Cortex of kidney (tissue), 1 donor: ENCODE measurements around the gene EGFLAM.

Experiments used
- DNase-seq: peaks from one replicate; lab custom pipeline; 2025; lab: John Stamatoyannopoulos, UW

Gene EGFLAM

GRCh38 chr5:38448568-38449350, 190.4 kb downstream of the EGFLAM start:
- DNase-seq: no peak

- DNase-seq: no peak
These were observed 192.3 kb downstream of the EGFLAM start for GRCh38 chr5:38450627-38451026.

- DNase-seq: no peak
These were observed 192.8 kb downstream of the EGFLAM start for GRCh38 chr5:38451074-38451725.

GRCh38 chr5:38452201-38452600, 193.8 kb downstream of the EGFLAM start:
- DNase-seq: no peak

- no peak for DNase-seq
These were observed 195.1 kb downstream of the EGFLAM start for GRCh38 chr5:38453506-38453905.

GRCh38 chr5:38453921-38454320, 195.6 kb downstream of the EGFLAM start:
- DNase-seq: no peak

GRCh38 chr5:38455796-38456330, 197.5 kb downstream of the EGFLAM start:
- DNase-seq: no peak

- no peak for DNase-seq
These were observed 198.5 kb downstream of the EGFLAM start for GRCh38 chr5:38456657-38457399.

GRCh38 chr5:38458174-38458573, 199.8 kb downstream of the EGFLAM start:
- DNase-seq: no peak

- no peak for DNase-seq
These were observed 204.7 kb downstream of the EGFLAM start for GRCh38 chr5:38462976-38463633.

GRCh38 chr5:38463634-38464521, 205.5 kb downstream of the EGFLAM start:
- DNase-seq: no peak

GRCh38 chr5:38465061-38465460, 206.7 kb downstream of the EGFLAM start:
- DNase-seq: no peak

GRCh38 chr5:38465702-38466423, 207.5 kb downstream of the EGFLAM start:
- no peak for DNase-seq

- DNase-seq: no peak
These were observed 208.2 kb downstream of the EGFLAM start for GRCh38 chr5:38466424-38467189.

GRCh38 chr5:38467353-38468040, 209.1 kb downstream of the EGFLAM start:
- DNase-seq: no peak

- no peak for DNase-seq
These were observed 209.9 kb downstream of the EGFLAM start for GRCh38 chr5:38468202-38468673.

- DNase-seq: no peak
These were observed 210.8 kb downstream of the EGFLAM start for GRCh38 chr5:38468978-38469706.

- DNase-seq: no peak
These were observed 211.4 kb downstream of the EGFLAM start for GRCh38 chr5:38469707-38470267.
